Stomach (tissue), 4 donors: Measurements from ENCODE around the gene SLC25A26.

ENCODE experiments used
- CTCF ChIP-seq, 7 experiments: fragments of 450-650 bp in 4 of 7; fragments of 200-600 bp in 3 of 7; sonication (generic) in 3 of 7; IDR thresholded peaks; one replicate each; pipeline ENCODE4 v1.5.1; 2016 to 2019; ENCODE audit warnings: antibody characterized with exemption in 7 of 7, control low read depth in 2 of 7, mild to moderate bottlenecking in 1 of 7
- POLR2A ChIP-seq, 4 donors: fragments of 450-650 bp; IDR thresholded peaks; one replicate each; pipeline ENCODE4 v1.6.1; 2016; ENCODE audit warnings: antibody characterized with exemption in 4 of 4, control low read depth in 2 of 4, mild to moderate bottlenecking in 1 of 4, moderate library complexity in 1 of 4
- POLR2AphosphoS5 ChIP-seq, 3 donors: sonication (generic); formaldehyde crosslinking; IDR thresholded peaks; one replicate each; pipeline ENCODE4 v1.6.1; 2016; ENCODE audit warnings: antibody characterized with exemption in 3 of 3

GRCh38 chr3:66367979-66368378 lies 147.2 kb downstream of the SLC25A26 start:
- no peak for TF ChIP-seq CTCF (IDR thresholded peaks at IDR 0.05)
- no peak for TF ChIP-seq POLR2AphosphoS5 (IDR thresholded peaks at IDR 0.05)
- no peak for TF ChIP-seq POLR2A (IDR thresholded peaks at IDR 0.05)
